BJ (cell line): ENCODE data around the gene SETD3. TPM values are rescaled to one million over a fixed set of nuclear protein-coding genes. Genes with fewer than 3 reads are reported as not detected.

Experiments used
- CTCF ChIA-PET: fragments of 350-600 bp; formaldehyde crosslinking; extraction: SDS; loops from one replicate; lab custom pipeline; 2021; ENCODE audit warnings: antibody characterized with exemption, inconsistent platforms; lab: Yijun Ruan, JAX
- POLR2A ChIA-PET: fragments of 300-600 bp; sonication (Branson Sonifier 250); formaldehyde crosslinking; extraction: SDS; loops from one replicate; lab custom pipeline; 2021; ENCODE audit warnings: antibody characterized with exemption; lab: Charles Lee
- DNase-seq: peaks from one replicate; pipeline ENCODE4 v3.0.0-alpha.2; 2011; ENCODE audit warnings: low read depth
- H3K27me3 ChIP-seq: 2 replicates; pipeline ENCODE4 v1.6.0; 2011; ENCODE audit warnings: low read length; ENCODE audit not compliant: control insufficient read depth, insufficient read depth
- H3K36me3 ChIP-seq: 2 replicates; pipeline ENCODE4 v1.5.1; 2011; ENCODE audit warnings: low read length; ENCODE audit not compliant: control insufficient read depth, insufficient read depth
- H3K4me3 ChIP-seq: 2 replicates; pipeline ENCODE4 v1.5.1; 2011; ENCODE audit warnings: low read depth, mild to moderate bottlenecking, control low read depth, low read length
- polyA plus RNA-seq: library from polyadenylated mRNA; depleted of rRNA; stranded (reverse); fragments of >200 nt; gene quantifications from 2 replicates; pipeline ENCODE4 v1.2.3, GENCODE V29; 2011
- TF ChIP-seq, protein P1 (sequence below): IDR thresholded peaks from 2 replicates; pipeline ENCODE4 v1.5.1; 2011; ENCODE audit warnings: low read depth, mild to moderate bottlenecking, control low read depth, inconsistent platforms, low read length, moderate library complexity; ENCODE audit not compliant: insufficient read depth

The SETD3 gene
- polyA plus RNA-seq, 1 experiment, result 20.2 TPM

DNA sequence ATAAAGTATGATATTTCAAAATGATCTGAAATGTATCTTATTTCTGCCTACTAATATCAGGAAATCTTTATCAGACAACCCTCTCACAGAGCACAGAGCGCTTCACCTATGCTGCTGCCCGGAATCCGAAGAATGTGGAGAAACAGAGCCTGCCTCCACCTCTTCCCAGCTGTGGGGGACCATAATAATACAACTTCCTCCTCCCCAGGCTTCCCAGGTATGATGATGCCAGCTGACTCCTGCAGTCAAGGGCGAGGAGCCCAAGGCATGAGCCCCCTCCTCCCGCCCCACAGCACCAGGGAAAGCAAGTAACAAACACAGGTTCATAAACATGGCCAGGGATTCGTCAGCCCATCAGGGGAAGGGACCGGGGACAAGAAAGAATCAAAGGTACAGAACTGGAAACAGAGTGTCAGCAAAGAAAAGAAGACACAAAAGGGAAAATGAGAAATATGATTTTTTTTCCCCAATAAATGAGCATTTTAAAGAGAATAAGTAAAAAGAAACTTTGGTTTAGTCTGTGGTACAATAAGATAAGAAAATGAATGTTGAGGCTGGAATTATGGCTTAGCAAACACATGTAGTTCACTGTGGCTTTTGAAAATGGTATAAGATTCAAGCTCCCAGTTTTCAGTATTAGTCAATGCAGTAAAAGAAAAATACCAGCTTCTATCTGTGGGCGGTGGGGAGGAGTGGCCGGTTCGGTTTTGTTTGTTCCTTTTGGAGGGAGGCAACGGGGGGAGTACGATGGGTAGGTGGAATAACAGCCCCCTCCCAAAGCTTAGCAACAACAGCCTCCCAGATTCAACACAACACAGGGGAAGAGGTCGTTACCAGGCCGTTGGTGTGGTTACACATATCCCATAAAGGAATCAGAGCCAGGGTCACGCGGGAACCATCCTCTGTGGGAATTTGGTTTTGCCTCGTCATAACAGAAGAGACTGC lies 68.3 kb downstream of the SETD3 start:
- ChIA-PET POLR2A (no interaction called here), CTCF (interaction anchor here (13.5 kb wide), 1 partner anchor 20 kb away, joined by 193 read pairs; no protein-coding TSS in a partner anchor)
- DNase-seq, result no peak

GRCh38 chr14:99410019-99410418 lies 70.6 kb downstream of the SETD3 start:
- POLR2A ChIA-PET, result no interaction called here
- peaks cover 4% of the 10 kb centered on the region for H3K36me3 ChIP-seq
- no peak overlapping the region for H3K4me3 ChIP-seq
- CTCF ChIA-PET, result interaction anchor here (13.5 kb wide), 1 partner anchor 18 kb away, joined by 193 read pairs; no protein-coding TSS in a partner anchor
- no peak for DNase-seq
- no peaks in the 10 kb centered on the region for H3K27me3 ChIP-seq
- TF ChIP-seq, protein P1, sequence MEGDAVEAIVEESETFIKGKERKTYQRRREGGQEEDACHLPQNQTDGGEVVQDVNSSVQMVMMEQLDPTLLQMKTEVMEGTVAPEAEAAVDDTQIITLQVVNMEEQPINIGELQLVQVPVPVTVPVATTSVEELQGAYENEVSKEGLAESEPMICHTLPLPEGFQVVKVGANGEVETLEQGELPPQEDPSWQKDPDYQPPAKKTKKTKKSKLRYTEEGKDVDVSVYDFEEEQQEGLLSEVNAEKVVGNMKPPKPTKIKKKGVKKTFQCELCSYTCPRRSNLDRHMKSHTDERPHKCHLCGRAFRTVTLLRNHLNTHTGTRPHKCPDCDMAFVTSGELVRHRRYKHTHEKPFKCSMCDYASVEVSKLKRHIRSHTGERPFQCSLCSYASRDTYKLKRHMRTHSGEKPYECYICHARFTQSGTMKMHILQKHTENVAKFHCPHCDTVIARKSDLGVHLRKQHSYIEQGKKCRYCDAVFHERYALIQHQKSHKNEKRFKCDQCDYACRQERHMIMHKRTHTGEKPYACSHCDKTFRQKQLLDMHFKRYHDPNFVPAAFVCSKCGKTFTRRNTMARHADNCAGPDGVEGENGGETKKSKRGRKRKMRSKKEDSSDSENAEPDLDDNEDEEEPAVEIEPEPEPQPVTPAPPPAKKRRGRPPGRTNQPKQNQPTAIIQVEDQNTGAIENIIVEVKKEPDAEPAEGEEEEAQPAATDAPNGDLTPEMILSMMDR, result no peak

More for the DNA sequence above, 68.3 kb downstream of the SETD3 start:
- peaks cover 2% of the 10 kb centered on the region; the same call in 1 of the 2 replicates for H3K36me3 ChIP-seq
- no peaks in the 10 kb centered on the region for H3K27me3 ChIP-seq
- TF ChIP-seq, protein P1, result no peak
- no peak overlapping the region for H3K4me3 ChIP-seq

- POLR2A ChIA-PET, result no interaction called here
- H3K36me3 ChIP-seq, result peaks cover 5% of the 10 kb centered on the region
- CTCF ChIA-PET, result interaction anchor here (13.5 kb wide), 1 partner anchor 17 kb away, joined by 193 read pairs; no protein-coding TSS in a partner anchor
- no peaks in the 10 kb centered on the region for H3K27me3 ChIP-seq
- TF ChIP-seq, protein P1, result no peak
- no peak for DNase-seq
- H3K4me3 ChIP-seq, result no peak overlapping the region
These were observed 71.7 kb downstream of the SETD3 start for GRCh38 chr14:99408971-99409289.

DNA sequence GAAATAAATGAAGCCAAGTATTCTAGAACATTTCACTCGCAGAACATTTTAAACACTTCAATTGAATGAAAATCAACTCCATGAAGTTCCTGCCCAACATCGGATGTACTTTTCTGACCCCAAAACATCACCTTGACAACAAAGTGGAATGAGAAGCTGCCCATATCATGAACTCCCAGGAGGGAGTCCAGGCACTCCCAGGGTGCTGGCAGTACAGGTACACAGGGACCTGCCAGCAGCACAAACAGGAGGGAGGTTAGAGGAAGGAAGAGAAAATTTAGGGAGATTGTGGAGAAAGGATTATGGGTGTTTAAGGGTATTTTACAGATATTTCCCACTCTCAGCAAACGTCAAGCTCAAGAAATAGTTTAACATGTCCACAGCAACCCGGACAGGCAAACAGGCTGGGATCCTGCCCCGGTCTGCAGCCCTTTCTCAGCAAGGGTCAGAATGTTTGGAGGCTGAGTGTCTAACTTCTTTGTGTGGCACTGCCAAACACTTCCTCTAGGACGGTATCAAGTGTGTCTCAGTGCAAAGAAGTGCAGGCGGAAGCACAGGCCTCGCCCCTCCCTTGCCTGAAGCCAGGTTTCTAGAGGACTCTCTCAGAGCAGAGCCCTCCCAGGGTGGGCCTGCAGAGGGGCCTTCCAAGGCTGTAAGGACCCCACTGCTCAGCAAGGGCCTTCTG lies 72.2 kb downstream of the SETD3 start:
- ChIA-PET CTCF (interaction anchor here (13.5 kb wide), 1 partner anchor 16 kb away, joined by 193 read pairs; no protein-coding TSS in a partner anchor), POLR2A (no interaction called here)

More for the DNA sequence above, 72.2 kb downstream of the SETD3 start:
- no peaks in the 10 kb centered on the region for H3K27me3 ChIP-seq
- TF ChIP-seq, protein P1, result no peak
- DNase-seq, result no peak
- peaks cover 5% of the 10 kb centered on the region for H3K36me3 ChIP-seq
- no peak overlapping the region for H3K4me3 ChIP-seq
